Epithelial cell of proximal tubule (primary cell): ENCODE measurements around the gene NACA2. TPM values are rescaled to one million over a fixed set of nuclear protein-coding genes. Genes with fewer than 3 reads are reported as not detected.
"Not testable (repeated sequence)": the region's sequence is repeated elsewhere in the genome, so short reads cannot be mapped to it uniquely, and the experiment has no call there.

Experiments
- DNase-seq: peaks from one replicate; pipeline ENCODE4 v3.0.0-alpha.2; 2011; ENCODE audit warnings: low read depth
- H3K4me3 ChIP-seq: 2 replicates; pipeline ENCODE4 v1.5.1; 2011; ENCODE audit warnings: low read depth, mild to moderate bottlenecking, low read length
- total RNA-seq: library from RNA; depleted of rRNA; stranded (reverse); fragments of >200 nt; gene quantifications from 2 replicates; pipeline ENCODE4 v1.2.3, GENCODE V29; 2015
- TF ChIP-seq, protein P1 (sequence below): conservative IDR thresholded peaks from 2 replicates; pipeline ENCODE4 v1.5.1; 2012; ENCODE audit warnings: low read depth, mild to moderate bottlenecking, low read length

Gene NACA2
- total RNA-seq, 1 donor from 2014 or later = not detected

DNA sequence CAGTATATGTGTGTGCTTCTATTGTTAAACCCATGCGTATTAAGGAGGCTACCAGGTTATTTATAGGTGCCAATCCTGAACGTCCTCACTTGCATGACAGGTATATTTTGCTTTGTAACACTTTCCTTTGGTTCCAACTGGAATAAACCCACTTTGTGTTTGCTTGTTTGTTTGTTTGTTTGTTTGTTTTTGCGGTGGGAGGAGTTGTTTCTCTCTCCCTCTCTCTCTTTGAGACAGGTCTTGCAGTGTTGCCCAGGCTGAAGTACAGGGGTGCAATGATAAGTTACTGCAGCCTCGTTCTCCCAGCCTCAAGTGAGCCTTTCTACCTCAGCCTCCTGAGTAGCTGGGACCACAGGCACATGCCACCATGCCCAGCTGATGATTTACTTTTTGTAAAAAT lies 28.7 kb downstream of the NACA2 start:
- no peak overlapping the region for H3K4me3 ChIP-seq
- TF ChIP-seq, protein P1, sequence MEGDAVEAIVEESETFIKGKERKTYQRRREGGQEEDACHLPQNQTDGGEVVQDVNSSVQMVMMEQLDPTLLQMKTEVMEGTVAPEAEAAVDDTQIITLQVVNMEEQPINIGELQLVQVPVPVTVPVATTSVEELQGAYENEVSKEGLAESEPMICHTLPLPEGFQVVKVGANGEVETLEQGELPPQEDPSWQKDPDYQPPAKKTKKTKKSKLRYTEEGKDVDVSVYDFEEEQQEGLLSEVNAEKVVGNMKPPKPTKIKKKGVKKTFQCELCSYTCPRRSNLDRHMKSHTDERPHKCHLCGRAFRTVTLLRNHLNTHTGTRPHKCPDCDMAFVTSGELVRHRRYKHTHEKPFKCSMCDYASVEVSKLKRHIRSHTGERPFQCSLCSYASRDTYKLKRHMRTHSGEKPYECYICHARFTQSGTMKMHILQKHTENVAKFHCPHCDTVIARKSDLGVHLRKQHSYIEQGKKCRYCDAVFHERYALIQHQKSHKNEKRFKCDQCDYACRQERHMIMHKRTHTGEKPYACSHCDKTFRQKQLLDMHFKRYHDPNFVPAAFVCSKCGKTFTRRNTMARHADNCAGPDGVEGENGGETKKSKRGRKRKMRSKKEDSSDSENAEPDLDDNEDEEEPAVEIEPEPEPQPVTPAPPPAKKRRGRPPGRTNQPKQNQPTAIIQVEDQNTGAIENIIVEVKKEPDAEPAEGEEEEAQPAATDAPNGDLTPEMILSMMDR = no peak
- no peak for DNase-seq

DNA sequence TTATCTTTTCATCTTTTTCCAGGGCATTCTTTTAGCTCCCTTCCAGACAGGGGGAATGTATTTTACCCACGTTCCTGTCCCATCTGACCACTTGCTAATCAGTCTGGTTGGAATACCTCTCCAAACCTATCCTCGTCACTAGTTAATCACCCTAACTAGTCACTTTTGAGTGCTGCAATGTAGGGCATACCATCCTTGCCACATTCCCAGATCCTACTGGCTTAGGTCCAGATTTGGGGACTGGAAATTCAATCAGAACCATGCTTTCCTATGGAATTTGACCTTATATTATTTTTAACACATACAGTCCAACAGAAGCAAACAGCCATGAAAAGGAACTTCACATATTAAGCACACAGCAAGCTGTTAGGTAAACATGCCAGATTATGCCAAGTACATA lies 29.7 kb downstream of the NACA2 start:
- no peak for DNase-seq
- no peak overlapping the region for H3K4me3 ChIP-seq
- TF ChIP-seq, protein P1 = no peak

DNA sequence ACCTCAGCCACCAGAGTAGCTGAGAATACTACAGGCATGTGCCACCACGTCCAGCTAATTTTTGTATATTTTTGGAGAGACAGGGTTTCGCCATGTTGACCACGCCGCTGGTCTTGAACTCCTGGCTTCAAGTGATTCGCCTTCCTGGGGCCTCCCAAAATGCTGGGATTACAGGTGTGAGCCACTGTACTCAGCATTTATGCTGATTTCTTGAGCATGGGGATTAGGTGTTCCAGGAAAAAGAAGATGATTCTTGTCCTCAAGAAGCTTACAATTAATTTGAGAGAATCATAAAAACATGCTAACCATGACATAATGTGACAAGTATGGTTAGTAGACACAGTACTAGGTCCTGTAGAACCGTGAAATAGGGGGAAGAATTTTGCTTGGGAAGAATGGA lies 30.9 kb downstream of the NACA2 start:
- TF ChIP-seq, protein P1 = no peak
- no peak overlapping the region for H3K4me3 ChIP-seq
- no peak for DNase-seq

DNA sequence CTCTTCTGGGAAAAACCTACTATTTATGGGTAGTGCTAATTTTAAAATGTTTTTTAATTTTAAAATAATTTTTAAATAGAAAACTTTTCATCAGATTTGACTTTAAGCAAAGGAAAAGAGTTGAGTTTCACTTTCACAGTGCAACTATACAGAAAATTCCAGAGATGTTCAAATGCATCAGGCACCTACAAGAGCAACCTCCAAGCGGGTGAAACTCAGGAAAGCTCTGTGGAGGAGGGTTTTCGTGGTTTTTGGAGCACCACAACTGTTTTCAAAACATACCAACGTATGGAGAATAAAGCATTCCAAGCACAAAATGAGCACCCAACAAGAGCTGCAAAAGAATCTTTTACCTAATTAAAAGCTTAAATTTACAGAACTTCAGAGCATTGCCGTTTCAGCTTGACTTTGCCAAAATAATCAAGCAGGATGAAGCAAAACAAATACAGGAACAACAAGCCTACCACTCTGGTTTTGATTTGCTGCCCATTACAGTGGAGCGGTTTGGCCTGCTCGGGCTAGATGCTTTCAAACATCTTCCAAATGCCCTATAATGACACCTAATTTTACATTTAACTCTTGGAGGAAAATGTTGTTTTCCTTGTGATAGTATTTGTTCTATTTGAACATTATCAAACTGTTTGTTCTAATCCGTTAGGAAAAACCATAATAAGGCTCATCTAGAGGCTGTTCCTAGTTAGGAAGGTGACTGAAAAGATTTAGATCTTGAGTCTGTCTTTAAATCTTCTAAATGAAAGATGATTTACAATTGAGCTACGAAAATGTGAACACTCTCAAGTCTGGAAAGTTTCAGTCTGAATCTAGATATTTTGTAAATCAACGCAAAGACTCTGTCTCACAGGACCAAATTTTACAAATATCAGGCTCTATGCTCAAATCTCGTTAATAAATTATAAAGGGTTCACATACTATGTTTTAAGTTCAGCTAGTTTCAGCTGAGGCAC lies 34.5 kb downstream of the NACA2 start:
- H3K4me3 ChIP-seq = no peak overlapping the region
- TF ChIP-seq, protein P1 = no peak
- DNase-seq = no peak

DNA sequence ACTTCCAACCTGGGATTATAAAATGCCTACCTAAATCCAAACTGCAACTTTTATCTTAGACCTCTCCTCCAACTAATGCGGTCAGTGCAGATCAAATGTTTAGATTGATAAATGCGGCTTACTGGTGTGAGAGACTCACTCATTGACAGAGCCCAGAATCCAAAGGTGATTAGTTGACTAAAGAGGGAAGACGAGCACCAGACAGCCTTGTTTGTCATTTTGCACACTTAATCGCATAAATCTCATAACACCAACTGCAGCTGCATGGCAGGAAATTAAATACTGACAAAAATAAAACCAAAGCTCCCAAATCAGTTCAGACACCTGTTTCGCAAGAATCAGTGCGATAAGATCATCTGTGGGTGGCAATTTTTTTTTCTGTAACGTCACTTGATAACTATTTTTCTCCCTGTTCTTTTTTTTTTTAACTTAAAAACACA lies 35.9 kb downstream of the NACA2 start:
- no peak for DNase-seq
- TF ChIP-seq, protein P1 = no peak
- H3K4me3 ChIP-seq = no peak overlapping the region

DNA sequence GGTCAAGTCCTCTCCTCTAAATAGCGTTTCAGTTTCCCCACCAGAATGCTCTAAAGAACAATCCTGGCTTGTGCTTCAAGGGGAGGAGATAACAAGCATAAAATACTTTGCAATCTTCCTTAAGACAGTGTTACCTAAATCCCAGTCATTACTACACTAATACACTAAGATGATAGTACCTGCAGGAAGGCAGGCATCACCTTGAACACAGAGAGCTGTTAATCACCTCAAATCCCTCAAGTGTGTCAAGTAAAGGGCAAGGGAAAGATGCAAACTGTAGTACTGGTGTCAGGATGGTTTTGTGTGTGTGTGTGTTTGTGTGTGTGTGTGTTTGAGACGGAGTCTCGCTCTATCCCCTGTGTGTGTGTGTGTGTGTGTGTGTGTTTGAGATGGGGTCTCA lies 36.8 kb downstream of the NACA2 start:
- no peak overlapping the region for H3K4me3 ChIP-seq
- no peak for DNase-seq
- TF ChIP-seq, protein P1 = no peak

DNA sequence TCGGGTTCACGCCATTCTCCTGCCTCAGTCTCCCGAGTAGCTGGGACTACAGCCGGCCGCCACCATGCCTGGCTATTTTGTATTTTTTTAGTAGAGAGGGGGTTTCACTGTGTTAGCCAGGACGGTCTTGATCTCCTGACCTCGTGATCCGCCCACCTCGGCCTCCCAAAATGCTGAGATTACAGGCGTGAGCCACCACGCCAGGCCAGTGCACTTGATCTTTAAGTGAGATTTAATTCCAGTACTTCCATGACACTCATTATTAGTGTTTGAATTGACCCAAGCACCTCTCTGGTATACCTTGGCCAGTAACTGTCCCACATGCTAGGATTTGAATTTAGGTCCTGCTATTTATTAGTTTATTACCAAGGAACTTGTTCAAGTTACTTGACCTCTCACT lies 38.5 kb downstream of the NACA2 start:
- DNase-seq, H3K4me3 ChIP-seq: not testable (repeated sequence)
